ENCODE measurements around the gene TRIM17. TPM values are rescaled to one million over a fixed set of nuclear protein-coding genes. Genes with fewer than 3 reads are reported as not detected.

The TRIM17 gene
- total RNA-seq, 1 experiment from 2014 or later, result not detected

DNA sequence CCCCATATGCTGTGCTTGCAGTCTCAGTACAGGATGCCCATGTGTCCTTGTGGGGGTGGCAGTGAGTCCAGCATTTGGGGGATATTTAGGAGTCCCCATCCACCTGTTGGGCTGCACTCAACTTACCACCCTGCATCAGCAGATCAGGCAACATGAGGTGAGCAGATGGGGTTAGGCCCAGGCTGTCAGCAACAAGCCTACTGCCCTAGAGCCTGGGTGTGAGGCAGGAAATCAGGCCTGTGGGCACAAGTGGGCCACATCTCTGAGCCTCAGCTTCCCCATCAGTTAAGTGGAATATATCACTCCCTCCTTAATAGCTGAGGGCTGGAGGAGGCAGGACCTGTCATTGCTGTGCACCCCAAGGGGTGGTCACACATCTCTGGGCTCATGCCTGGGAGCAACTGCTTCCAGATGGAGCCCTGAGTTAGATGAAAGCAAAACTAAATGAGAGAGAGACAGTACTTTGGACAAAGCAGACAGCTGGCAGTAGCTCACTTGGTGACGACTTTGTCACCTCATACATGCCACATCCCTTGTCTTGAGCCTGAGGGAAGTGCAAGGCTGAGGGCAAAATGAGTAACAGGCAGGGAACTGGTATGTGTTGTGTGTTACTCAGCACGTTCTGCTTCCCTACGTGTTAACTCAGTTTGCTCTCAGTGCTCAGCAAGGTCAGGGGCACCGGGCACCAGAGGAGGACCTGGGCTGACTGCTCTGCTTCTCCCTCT, 58.5 kb downstream of the TRIM17 start:
- RAD21 ChIA-PET (ENCODE audit: low non-redundant PET in 1 of 2, low total read pairs in 2 of 2, uncharacterized antibody in 2 of 2, unreplicated experiment in 2 of 2), result no interaction called here

More for the DNA sequence above, 58.5 kb downstream of the TRIM17 start:
- no peak overlapping the region for H3K4me2 ChIP-seq (ENCODE audit: low read length)
- no peak overlapping the region for H3K9ac ChIP-seq (ENCODE audit: low read length)
- no peaks in the 10 kb centered on the region for H3K36me3 ChIP-seq (ENCODE audit: control insufficient read depth in 1 of 2, insufficient read depth in 2 of 2, low read length in 2 of 2)
- H3K79me2 ChIP-seq (ENCODE audit: insufficient read depth, low read length), result no peaks in the 10 kb centered on the region
- no peak overlapping the region for H3K27ac ChIP-seq (ENCODE audit: low read depth, low read length)
- H3K27me3 ChIP-seq (ENCODE audit: insufficient read depth, low read length), result no peaks in the 10 kb centered on the region
- TF ChIP-seq POLR2AphosphoS5 (IDR thresholded peaks at IDR 0.05; ENCODE audit: low read depth, low read length) (no peak), CEBPB (IDR thresholded peaks at IDR 0.05; ENCODE audit: low read depth) (no peak), ZNF274 (IDR thresholded peaks at IDR 0.05; ENCODE audit: low read depth, low read length) (no peak), SRF (IDR thresholded peaks at IDR 0.05; ENCODE audit: low read depth) (no peak), ZFX (IDR thresholded peaks at IDR 0.05) (no peak), CBX3 (IDR thresholded peaks at IDR 0.05; ENCODE audit: low read depth) (no peak), JUND (IDR thresholded peaks at IDR 0.05) (no peak), SIN3A (IDR thresholded peaks at IDR 0.05; ENCODE audit: low read depth) (no peak), TCF7L2 (IDR thresholded peaks at IDR 0.05; ENCODE audit: borderline replicate concordance, extremely low read depth, insufficient read depth, insufficient read length) (no peak), POLR2A (IDR thresholded peaks at IDR 0.05; ENCODE audit: borderline replicate concordance, extremely low read depth, insufficient read depth, insufficient read length) (no peak), YY1 (IDR thresholded peaks at IDR 0.05; ENCODE audit: extremely low read depth, insufficient replicate concordance, low read depth, low read length) (no peak), EGR1 (IDR thresholded peaks at IDR 0.05; ENCODE audit: low read depth) (no peak)
- TF ChIP-seq, protein P1, sequence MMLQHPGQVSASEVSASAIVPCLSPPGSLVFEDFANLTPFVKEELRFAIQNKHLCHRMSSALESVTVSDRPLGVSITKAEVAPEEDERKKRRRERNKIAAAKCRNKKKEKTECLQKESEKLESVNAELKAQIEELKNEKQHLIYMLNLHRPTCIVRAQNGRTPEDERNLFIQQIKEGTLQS (IDR thresholded peaks at IDR 0.05), result no peak
- no peak for ATAC-seq
- intact Hi-C loops (cut with micrococcal nuclease), result no loop called here
- no peak overlapping the region for H3K4me3 ChIP-seq (replicated peaks in 1 of 2; ENCODE audit: low read depth in 1 of 2, low read length in 2 of 2)
- no peak overlapping the region for H2AFZ ChIP-seq (ENCODE audit: low read depth, low read length, poor library complexity, severe bottlenecking)
- no peak for DNase-seq (ENCODE audit: low read depth, low spot score)
- BruUV-seq (replicated peaks), result no TSS peak
- H3K9me2 ChIP-seq (ENCODE audit: insufficient read depth), result no peaks in the 10 kb centered on the region
- ChIA-PET CTCF (no interaction called here), POLR2A (no interaction called here)
- no peaks in the 10 kb centered on the region for H3K9me3 ChIP-seq (ENCODE audit: control insufficient read depth in 1 of 2, insufficient read depth in 1 of 2, low read depth in 1 of 2, low read length in 2 of 2)
- H3K4me1 ChIP-seq (ENCODE audit: control insufficient read depth in 1 of 2, insufficient read depth in 2 of 2, low read length in 2 of 2), result no peaks in the 10 kb centered on the region
- no peaks in the 10 kb centered on the region for H4K20me1 ChIP-seq (ENCODE audit: insufficient read depth)

Small RNA genes lying within 50 kb of the gene (microRNA-seq; reads per million reads assigned to microRNA genes)
- gene MIR4666A (ENCODE audit: borderline number of aligned reads), result not detected
- gene MIR6742 (ENCODE audit: borderline number of aligned reads), result not detected

Other genes starting within 250 kb of the TRIM17 start
- gene OBSCN, start 208.8 kb downstream of the TRIM17 start, total RNA-seq (2021; ENCODE audit: unreplicated experiment), result 16.6 TPM
- gene TRIM11, start 10.0 kb downstream of the TRIM17 start, total RNA-seq (2021; ENCODE audit: unreplicated experiment), result 42.5 TPM
- 137 TPM for gene RNF187, start 70.5 kb upstream of the TRIM17 start, total RNA-seq (2021; ENCODE audit: unreplicated experiment)

All from HCT116 (cell line).